Stimulated activated naive CD8-positive, alpha-beta T cell treated with anti-CD3 and anti-CD28 coated beads, Interleukin-15, amount 100 ng/mL, for 72 hours (primary cell): ENCODE results near the gene CREB3.

Experiments
- ATAC-seq: fragments of 150-1000 bp; cut with Tn5 transposase; 2 replicates; pipeline ENCODE4 v1.10.0; 2021; ENCODE audit warnings: mild to moderate bottlenecking, moderate library complexity
- DNase-seq, 2 donors: peaks; one replicate each; pipeline ENCODE4 v3.0.0; 2021 to 2022
- H3K27ac Mint-ChIP-seq, 2 donors: one replicate each; pipeline ENCODE4 v1.8.0; 2022; ENCODE audit warnings: mild to moderate bottlenecking in 2 of 2, mixed read lengths in 2 of 2, moderate library complexity in 2 of 2
- H3K27me3 Mint-ChIP-seq: one replicate; pipeline ENCODE4 v1.8.0; 2022; ENCODE audit warnings: mixed read lengths
- H3K4me1 Mint-ChIP-seq: one replicate; pipeline ENCODE4 v1.8.0; 2022; ENCODE audit warnings: mild to moderate bottlenecking, mixed read lengths
- H3K4me3 Mint-ChIP-seq, 2 donors: one replicate each; pipeline ENCODE4 v1.8.0; 2022; ENCODE audit warnings: mild to moderate bottlenecking in 2 of 2, mixed read lengths in 2 of 2, moderate library complexity in 1 of 2
- H3K9me3 Mint-ChIP-seq, 2 donors: one replicate each; pipeline ENCODE4 v1.8.0; 2022; ENCODE audit warnings: mixed read lengths in 2 of 2

The CREB3 gene, protein sequence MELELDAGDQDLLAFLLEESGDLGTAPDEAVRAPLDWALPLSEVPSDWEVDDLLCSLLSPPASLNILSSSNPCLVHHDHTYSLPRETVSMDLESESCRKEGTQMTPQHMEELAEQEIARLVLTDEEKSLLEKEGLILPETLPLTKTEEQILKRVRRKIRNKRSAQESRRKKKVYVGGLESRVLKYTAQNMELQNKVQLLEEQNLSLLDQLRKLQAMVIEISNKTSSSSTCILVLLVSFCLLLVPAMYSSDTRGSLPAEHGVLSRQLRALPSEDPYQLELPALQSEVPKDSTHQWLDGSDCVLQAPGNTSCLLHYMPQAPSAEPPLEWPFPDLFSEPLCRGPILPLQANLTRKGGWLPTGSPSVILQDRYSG

GRCh38 chr9:35732185-35732799 lies at the start of gene CREB3, which contains the start of gene TLN1:
Gene CREB3, plus strand, starts transcription at chr9:35732666. Its CDS starts 107 bp downstream, at chr9:35732773.
Gene TLN1, minus strand, starts transcription at chr9:35732195. Its CDS starts 6,501 bp downstream, at chr9:35725694.
- DNase-seq (peak; percentile 98 to 99), ATAC-seq (peak; percentile 93)
- no peaks in the 10 kb centered on the region for H3K27me3 Mint-ChIP-seq
- no peak within 1 kb of the TSS for H3K4me3 Mint-ChIP-seq
- H3K27ac Mint-ChIP-seq, result peak within 1 kb of the TSS; percentile 96 to 98
- H3K9me3 Mint-ChIP-seq, result no peaks in the 10 kb centered on the region
- H3K4me1 Mint-ChIP-seq, result peaks cover 20% of the 10 kb centered on the region

DNA sequence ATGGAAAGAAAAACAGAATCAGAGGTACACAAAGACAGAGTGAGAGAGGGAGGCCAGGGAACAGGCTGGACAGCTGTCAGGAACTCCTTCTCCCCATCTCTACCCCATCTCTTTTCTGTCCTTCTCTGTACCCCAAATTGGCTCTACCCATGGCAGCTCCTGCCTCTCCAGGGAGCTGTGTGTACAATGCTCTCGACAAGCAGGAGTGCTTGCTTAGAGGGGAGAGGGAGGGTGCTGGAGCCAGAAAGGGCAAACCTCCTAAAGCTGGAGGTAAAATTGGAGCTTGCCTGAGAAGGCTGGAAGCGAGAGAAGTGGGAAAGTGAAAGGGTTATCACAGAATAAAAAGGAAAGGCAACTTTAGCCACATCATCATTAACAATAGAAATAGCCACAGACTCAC lies 49.1 kb upstream of the CREB3 start:
- no peaks in the 10 kb centered on the region for H3K27me3 Mint-ChIP-seq
- H3K27ac Mint-ChIP-seq, result no peak overlapping the region
- no peak for DNase-seq
- no peak for ATAC-seq
- peaks cover 11% of the 10 kb centered on the region for H3K4me1 Mint-ChIP-seq
- no peak overlapping the region for H3K4me3 Mint-ChIP-seq
- no peaks in the 10 kb centered on the region for H3K9me3 Mint-ChIP-seq

GRCh38 chr9:35684921-35685320 lies 47.5 kb upstream of the CREB3 start:
- no peaks in the 10 kb centered on the region for H3K9me3 Mint-ChIP-seq
- H3K27me3 Mint-ChIP-seq, result no peaks in the 10 kb centered on the region
- ATAC-seq (no peak), DNase-seq (no peak)
- H3K27ac Mint-ChIP-seq, result no peak overlapping the region
- no peak overlapping the region for H3K4me3 Mint-ChIP-seq
- H3K4me1 Mint-ChIP-seq, result peaks cover 24% of the 10 kb centered on the region

GRCh38 chr9:35685506-35685905 lies 47.0 kb upstream of the CREB3 start:
- no peak overlapping the region for H3K27ac Mint-ChIP-seq
- peaks cover 29% of the 10 kb centered on the region for H3K4me1 Mint-ChIP-seq
- DNase-seq, result no peak
- H3K4me3 Mint-ChIP-seq, result no peak overlapping the region
- no peaks in the 10 kb centered on the region for H3K9me3 Mint-ChIP-seq
- no peaks in the 10 kb centered on the region for H3K27me3 Mint-ChIP-seq
- no peak for ATAC-seq

DNA sequence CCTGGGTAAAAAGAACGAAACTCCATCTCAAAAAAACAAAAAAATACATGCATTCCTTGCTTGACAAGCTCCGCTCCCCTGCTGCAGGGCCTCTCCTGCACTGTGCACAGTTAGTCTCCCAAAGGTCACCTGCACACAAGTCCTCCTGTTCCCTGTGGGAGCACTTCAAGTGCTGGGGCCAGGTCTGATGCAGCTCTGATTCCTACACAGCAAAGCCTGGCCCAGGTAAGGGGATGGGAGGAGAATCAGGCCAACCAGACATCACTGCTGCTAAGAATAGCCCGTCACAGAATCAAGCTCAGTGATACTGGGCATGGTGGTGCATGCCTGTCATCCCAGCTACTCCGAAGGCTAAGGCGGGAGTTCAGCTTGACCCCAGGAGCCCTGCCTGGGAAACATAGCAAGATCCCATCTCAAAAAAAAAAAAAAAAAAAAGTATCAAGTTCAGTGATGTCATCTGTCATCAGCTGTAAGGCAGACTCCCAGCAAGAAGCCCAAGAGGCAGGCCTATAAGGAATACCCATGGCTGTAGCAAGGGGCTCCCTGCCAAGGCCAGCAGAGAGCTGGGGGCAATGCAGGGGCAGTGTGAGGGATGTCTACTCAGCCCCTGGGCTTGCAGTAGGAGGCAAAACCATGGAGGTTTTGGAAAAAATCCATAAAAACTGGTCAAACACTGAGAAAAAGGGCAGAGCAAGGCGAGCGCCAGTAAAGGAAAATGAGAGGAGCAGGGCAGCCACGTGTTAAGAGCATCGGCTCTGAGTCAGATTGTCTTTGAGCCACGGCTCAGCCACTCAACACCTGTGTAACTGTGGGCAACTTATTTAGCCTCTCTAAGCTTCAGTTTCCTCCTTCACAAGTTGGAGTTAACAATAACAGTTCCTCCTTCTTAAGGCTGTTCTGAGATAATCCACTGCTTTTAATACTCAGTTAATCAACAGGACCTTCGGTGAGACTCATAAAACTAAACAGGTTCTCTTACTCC lies 46.0 kb upstream of the CREB3 start:
- Mint-ChIP-seq H3K27ac (no peak overlapping the region), H3K4me1 (peaks cover 38% of the 10 kb centered on the region), H3K9me3 (no peaks in the 10 kb centered on the region), H3K4me3 (no peak overlapping the region), H3K27me3 (no peaks in the 10 kb centered on the region)
- ATAC-seq (no peak), DNase-seq (no peak)

- no peak for DNase-seq
- H3K27ac Mint-ChIP-seq, result no peak overlapping the region
- no peaks in the 10 kb centered on the region for H3K27me3 Mint-ChIP-seq
- H3K4me1 Mint-ChIP-seq, result peaks cover 45% of the 10 kb centered on the region
- H3K4me3 Mint-ChIP-seq, result no peak overlapping the region
- no peaks in the 10 kb centered on the region for H3K9me3 Mint-ChIP-seq
- ATAC-seq, result no peak
Measured at GRCh38 chr9:35687306-35687705, 45.2 kb upstream of the CREB3 start.

DNA sequence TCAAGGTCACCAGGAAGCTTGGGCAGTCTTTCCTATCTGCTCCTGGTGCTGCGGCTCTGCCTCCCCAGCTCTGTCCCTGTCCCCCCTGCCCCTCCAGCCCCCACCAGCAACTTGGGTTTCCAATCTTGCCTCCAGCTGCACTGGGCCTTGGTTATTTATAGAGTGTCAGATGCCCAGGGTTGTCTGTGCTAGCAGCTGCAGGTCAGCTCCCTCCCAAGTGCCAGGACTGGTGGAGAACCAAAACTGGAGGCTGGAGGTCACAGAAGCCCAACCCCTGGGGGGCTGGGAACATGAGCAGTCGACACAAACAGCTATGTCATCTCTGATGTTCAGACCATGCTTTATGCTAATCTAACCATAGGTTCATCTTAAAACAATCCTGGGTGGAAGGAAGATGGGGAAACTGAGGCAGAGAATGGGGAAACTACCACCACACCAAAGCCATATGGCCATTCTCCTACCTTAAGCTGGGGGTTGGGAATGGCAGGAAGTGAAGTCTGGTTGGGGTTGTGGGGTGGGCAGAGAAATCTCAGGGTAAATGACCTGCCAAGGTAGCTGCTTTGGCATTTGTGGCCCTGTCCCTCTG lies 44.4 kb upstream of the CREB3 start:
- ATAC-seq (no peak), DNase-seq (no peak)
- Mint-ChIP-seq H3K4me3 (peak overlapping the region in 1 of 2 donors; percentile 17), H3K9me3 (no peaks in the 10 kb centered on the region), H3K27me3 (no peaks in the 10 kb centered on the region), H3K4me1 (peaks cover 45% of the 10 kb centered on the region), H3K27ac (no peak overlapping the region)

DNA sequence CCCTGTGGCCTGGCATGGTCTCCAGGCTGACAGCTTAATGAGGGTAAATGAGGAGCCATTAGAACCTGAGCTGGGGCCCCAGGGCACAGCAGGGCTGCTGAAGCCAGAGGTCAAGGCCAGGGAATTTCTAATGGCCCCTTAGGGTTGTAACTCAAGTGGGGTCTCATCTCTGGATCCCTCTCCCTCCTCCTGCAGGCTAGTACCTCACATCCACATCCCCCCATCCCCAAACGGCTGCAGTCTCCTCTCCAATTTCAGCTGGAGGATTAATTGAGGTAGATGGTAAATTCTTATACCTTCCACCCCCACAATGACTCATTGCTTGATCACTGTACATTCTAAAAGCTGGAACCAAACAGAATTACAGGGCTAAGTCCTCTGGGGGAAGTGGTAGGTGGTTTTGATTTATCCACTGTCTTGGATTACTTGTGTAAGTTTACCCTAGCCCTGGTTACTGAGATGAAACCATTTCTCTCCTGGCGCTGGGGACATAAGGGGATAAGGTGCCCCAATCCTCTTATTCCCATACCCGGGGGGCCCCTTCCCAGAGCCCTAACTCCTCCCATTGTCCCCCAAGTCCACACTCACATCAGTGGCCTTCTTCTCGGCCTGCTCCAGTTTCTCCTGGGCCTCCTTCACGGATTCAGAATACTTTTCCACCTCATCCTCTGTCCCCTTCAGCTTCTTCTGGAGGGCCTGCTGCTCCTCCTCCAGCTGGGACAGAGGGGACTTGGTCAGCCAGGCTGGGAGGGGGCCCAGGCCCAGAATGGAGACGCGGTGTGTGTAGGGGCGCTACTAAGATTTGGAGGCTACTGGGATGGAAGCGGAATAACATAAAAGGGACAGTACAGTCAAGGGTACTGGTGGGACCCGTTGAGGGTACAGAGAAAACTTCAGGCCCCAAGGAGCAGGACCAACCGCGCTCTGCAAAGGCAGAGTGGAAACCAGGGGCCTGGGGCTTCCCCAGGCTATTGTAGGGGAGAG lies 43.6 kb upstream of the CREB3 start:
- H3K4me1 Mint-ChIP-seq, result peaks cover 45% of the 10 kb centered on the region
- DNase-seq (no peak), ATAC-seq (peak; percentile 81)

DNA sequence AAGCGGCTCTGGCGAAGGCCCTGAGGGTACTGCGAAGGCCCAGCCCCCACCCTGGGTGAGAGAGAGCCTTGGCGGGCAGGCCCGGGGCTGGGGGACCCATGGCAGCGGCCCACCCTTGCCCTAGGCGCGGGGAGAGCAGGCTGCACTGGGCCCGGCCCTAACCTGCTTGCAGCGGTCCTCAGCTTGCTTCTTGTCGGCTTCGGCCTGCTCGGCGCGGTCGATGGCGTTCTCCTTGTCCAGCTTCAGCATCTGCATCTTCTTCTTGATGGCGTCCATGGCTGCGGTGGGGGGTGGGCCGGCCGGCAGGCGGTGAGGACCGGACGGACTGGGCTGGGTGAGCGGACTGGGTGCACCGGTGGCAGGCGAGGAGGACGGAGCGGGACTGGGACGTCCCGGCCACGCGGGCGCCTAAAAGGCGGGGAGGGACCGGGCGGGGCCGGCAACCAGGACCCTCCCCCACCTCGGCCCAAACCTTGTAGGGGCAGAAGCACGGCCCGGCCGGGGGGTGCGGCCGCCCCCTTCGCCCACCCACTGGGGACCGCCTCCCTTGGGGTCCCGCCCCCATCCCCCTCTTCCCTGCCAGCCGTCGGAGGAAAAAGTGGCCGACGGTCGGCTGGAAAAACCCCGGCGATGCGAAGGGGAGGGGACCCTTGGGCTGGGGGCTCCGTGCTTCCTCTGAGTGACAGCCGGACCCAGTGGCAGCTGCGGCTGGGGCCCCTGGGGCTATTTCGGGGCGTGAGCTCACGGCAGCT lies 42.7 kb upstream of the CREB3 start, which contains the start of gene TPM2:
Gene TPM2, minus strand, starts transcription at position 384 of the 752 bp plus-strand sequence. Its CDS starts 108 bp downstream, at position 276.
- DNase-seq (no peak), ATAC-seq (peak; percentile 60)
- H3K27me3 Mint-ChIP-seq, result no peaks in the 10 kb centered on the region
- H3K27ac Mint-ChIP-seq, result peak within 1 kb of the TSS; percentile 74 to 80
- H3K4me1 Mint-ChIP-seq, result peaks cover 45% of the 10 kb centered on the region
- H3K4me3 Mint-ChIP-seq, result peak within 1 kb of the TSS; percentile 87 to 88
- H3K9me3 Mint-ChIP-seq, result no peaks in the 10 kb centered on the region

More for the DNA sequence above, 43.6 kb upstream of the CREB3 start:
- Mint-ChIP-seq H3K27me3 (no peaks in the 10 kb centered on the region), H3K9me3 (no peaks in the 10 kb centered on the region), H3K27ac (peak overlapping the region; percentile 74 to 80), H3K4me3 (peak overlapping the region; percentile 71 to 74)

- DNase-seq (no peak), ATAC-seq (peak; percentile 22)
- Mint-ChIP-seq H3K9me3 (no peaks in the 10 kb centered on the region), H3K27ac (no peak overlapping the region), H3K4me3 (peak overlapping the region; percentile 67 to 78), H3K27me3 (no peaks in the 10 kb centered on the region), H3K4me1 (peaks cover 45% of the 10 kb centered on the region)
Measured at GRCh38 chr9:35690294-35690613, 42.2 kb upstream of the CREB3 start.

DNA sequence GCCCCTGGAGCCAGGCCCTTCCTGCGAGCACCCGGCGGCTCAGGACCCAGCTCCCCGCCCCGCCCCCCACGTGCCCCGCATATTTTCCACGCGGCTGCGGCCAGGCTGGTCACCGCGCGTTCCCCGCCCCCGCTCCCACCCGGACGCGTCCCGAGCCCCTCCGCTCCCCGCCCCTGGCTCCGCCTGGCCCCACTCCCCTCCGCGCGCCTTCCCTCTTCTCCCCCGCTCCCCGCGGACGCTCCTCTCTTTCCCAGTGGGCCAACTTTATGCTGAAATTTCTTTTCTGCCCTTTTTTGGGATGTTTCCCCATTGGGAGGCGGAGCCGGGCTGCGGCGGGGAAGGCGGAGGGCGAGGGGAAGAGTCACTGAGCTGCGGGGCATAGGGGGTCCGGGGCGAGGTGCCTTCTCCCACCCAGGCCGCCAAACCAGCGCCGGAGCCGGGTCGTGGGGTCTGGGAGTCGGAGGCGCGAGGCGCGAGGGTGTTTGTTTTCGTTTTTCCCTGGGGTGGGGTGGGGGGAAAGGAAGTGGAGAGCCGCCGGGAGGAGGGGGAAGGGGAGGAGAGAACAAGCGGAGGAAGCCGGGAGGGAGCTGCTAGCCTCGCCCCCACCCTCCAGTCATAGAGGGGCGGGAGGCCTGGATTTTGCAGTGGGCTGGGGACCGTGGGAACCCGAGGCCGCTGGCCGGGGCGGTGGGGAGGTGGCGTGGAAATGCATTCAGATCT lies 41.7 kb upstream of the CREB3 start:
- Mint-ChIP-seq H3K27ac (peak overlapping the region; percentile 74 to 78), H3K27me3 (no peaks in the 10 kb centered on the region), H3K4me3 (peak overlapping the region; percentile 87 to 88), H3K4me1 (peaks cover 45% of the 10 kb centered on the region), H3K9me3 (no peaks in the 10 kb centered on the region)
- DNase-seq (no peak), ATAC-seq (peak; percentile 19)

- Mint-ChIP-seq H3K4me3 (peak overlapping the region; percentile 87 to 88), H3K9me3 (no peaks in the 10 kb centered on the region), H3K4me1 (peaks cover 45% of the 10 kb centered on the region), H3K27me3 (no peaks in the 10 kb centered on the region), H3K27ac (peak overlapping the region; percentile 46 to 76)
- no peak for DNase-seq
- no peak for ATAC-seq
Measured at GRCh38 chr9:35691334-35691650, 41.2 kb upstream of the CREB3 start.

DNA sequence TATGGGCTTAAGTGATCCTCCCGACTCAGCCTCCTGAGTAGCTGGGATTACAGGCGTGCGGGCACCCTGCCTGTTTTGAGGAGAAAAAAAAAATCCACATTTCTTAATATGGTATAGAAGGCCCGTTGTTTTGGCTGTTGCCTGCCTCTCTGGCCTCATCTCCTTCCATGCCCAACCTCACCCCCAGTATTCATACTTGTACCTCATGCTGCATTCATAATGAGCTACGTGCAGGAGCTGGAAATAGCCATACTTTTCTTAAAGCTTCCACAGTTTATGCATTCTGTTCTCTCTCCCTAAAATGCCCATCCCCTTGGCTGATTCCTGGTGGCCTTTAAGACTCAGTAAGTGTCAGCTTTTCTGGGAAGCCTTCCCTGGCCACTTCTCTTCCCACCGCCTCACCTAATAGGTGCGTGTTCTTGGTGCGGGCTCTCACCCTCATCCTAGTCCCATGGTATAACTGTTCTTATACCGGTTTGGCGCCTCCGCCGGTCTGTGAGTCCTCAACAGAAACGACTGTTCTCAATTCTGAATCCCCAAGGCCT lies 40.6 kb upstream of the CREB3 start:
- DNase-seq, result no peak
- no peaks in the 10 kb centered on the region for H3K9me3 Mint-ChIP-seq

More for the DNA sequence above, 40.6 kb upstream of the CREB3 start:
- no peak for ATAC-seq
- H3K4me1 Mint-ChIP-seq, result peaks cover 50% of the 10 kb centered on the region
- H3K27me3 Mint-ChIP-seq, result no peaks in the 10 kb centered on the region
- no peak overlapping the region for H3K27ac Mint-ChIP-seq
- peak overlapping the region in 1 of 2 donors; percentile 87 for H3K4me3 Mint-ChIP-seq
